Erythroblast (primary cell): ENCODE measurements around the gene KIAA0825.

ENCODE experiments used
- GATA1 ChIP-seq: IDR thresholded peaks from 2 replicates; pipeline ENCODE4 v1.6.1; 2011; ENCODE audit warnings: low read depth, mild to moderate bottlenecking, control low read depth, low read length, moderate library complexity
- POLR2A ChIP-seq: IDR thresholded peaks from 2 replicates; pipeline ENCODE4 v1.6.1; 2011; ENCODE audit warnings: mild to moderate bottlenecking, low read length

DNA sequence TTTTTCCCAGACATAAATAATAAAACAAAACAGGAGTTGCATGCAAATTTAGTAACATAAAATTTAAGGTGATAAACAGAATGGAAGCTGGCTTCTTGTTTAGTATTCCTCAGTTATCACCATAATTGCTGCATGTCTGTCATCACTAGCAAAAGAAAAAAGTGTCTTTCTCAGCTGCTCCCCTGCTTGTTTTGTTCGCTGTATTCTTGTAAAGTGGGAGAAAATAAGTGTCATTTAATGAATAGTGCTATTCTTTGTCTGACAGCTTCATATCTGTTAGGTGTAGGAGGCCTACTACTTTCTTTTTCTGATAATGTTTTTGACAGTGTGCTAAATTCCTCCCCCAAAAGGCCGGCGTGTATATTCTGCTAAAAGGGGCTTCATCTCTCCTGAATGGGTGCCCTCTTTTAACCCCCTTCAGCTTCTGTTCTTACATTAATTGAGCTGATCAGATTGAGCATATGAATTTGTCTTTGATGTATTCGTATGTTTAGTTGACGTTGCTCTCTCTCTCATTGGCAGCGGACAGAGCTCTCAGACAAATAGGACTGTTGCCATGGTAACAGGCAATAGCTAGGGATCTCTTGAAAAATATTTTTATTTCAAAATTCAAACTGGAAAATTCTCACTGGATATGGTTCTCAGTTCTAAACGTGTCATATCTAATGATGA, 303.8 kb downstream of the KIAA0825 start:
- TF ChIP-seq POLR2A (no peak), GATA1 (no peak)
